ENCODE results near the gene SETD2. TPM values are rescaled to one million over a fixed set of nuclear protein-coding genes. Genes with fewer than 3 reads are reported as not detected.

SETD2 gene
- total RNA-seq, 2 donors from 2014 or later, result 59.0 to 61.5 TPM

DNA sequence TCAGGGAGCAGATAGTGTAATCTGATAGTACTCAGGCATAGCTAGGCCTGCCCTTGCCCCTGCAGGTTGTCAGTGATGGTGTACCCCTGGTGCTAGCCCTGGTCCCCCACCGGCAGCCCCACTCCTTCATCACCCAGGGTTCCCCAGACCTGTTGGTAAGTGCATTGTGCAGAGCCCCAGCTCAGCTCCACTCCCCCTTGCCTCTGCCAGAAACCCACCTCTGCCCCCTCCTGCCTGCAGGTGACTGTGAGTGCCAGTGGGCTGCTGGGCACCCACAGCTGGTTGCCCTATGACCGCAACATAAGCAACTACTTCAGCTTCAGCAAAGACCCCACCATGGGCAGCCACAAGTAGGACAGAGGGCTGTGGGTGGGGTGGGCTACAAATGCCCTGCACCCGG lies 156.9 kb downstream of the SETD2 start:
- Mint-ChIP-seq H3K4me3 (no peak overlapping the region), H3K9me3 (no peaks in the 10 kb centered on the region), H3K36me3 (ENCODE audit: low read depth) (peaks cover 37% of the 10 kb centered on the region), H3K27ac (no peak overlapping the region), H3K27me3 (ENCODE audit: insufficient read depth) (no peaks in the 10 kb centered on the region), H3K4me1 (peaks cover 4% of the 10 kb centered on the region)
- TF ChIP-seq, protein P1, sequence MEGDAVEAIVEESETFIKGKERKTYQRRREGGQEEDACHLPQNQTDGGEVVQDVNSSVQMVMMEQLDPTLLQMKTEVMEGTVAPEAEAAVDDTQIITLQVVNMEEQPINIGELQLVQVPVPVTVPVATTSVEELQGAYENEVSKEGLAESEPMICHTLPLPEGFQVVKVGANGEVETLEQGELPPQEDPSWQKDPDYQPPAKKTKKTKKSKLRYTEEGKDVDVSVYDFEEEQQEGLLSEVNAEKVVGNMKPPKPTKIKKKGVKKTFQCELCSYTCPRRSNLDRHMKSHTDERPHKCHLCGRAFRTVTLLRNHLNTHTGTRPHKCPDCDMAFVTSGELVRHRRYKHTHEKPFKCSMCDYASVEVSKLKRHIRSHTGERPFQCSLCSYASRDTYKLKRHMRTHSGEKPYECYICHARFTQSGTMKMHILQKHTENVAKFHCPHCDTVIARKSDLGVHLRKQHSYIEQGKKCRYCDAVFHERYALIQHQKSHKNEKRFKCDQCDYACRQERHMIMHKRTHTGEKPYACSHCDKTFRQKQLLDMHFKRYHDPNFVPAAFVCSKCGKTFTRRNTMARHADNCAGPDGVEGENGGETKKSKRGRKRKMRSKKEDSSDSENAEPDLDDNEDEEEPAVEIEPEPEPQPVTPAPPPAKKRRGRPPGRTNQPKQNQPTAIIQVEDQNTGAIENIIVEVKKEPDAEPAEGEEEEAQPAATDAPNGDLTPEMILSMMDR (conservative IDR thresholded peaks at IDR 0.05), result no peak
- Histone ChIP-seq H3K4me1 (ENCODE audit: control insufficient read depth, insufficient read depth, low read length) (no peaks in the 10 kb centered on the region), H3K9me3 (ENCODE audit: control insufficient read depth, low read length) (no peaks in the 10 kb centered on the region), H3K27me3 (ENCODE audit: control insufficient read depth, insufficient read depth, low read length, poor library complexity, severe bottlenecking) (no peaks in the 10 kb centered on the region), H3K27ac (ENCODE audit: low read depth, low read length) (no peak overlapping the region), H3K4me3 (ENCODE audit: low read length) (no peak overlapping the region), H3K36me3 (ENCODE audit: control insufficient read depth, insufficient read depth, low read length) (peaks cover 19% of the 10 kb centered on the region), H3K9ac (ENCODE audit: extremely low read depth, low read length, poor library complexity, severe bottlenecking) (no peak overlapping the region)
- no peak for DNase-seq
- 88 to 90% methylated on average over 2 to 3 of the region's 3 CpGs for WGBS, 2 experiments (ENCODE audit: insufficient coverage in 1 of 2, insufficient read length in 1 of 2)

DNA sequence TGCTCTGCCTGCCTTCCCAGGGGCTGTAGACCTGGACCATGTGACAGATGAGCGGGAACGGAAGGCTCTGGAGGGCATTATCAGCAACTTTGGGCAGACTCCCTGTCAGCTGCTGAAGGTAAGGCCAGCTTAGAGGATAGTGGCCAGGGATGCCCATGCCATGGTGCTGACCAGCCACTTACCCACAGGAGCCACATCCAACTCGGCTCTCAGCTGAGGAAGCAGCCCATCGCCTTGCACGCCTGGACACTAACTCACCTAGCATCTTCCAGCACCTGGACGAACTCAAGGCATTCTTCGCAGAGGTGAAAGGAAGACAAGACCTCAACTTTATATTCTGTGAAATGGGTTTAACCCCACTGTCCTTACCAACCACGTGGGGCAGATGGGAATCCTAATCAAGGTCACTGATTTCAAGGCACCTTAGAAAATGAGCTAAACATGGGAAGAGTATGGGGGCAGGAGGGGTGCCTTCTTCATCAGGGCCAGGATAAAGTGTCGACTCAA lies 157.7 kb downstream of the SETD2 start:
- Histone ChIP-seq H3K9ac (ENCODE audit: extremely low read depth, low read length, poor library complexity, severe bottlenecking) (no peak overlapping the region), H3K27me3 (ENCODE audit: control insufficient read depth, insufficient read depth, low read length, poor library complexity, severe bottlenecking) (no peaks in the 10 kb centered on the region), H3K4me1 (ENCODE audit: control insufficient read depth, insufficient read depth, low read length) (no peaks in the 10 kb centered on the region), H3K4me3 (ENCODE audit: low read length) (no peak overlapping the region), H3K27ac (ENCODE audit: low read depth, low read length) (no peak overlapping the region), H3K9me3 (ENCODE audit: control insufficient read depth, low read length) (no peaks in the 10 kb centered on the region), H3K36me3 (ENCODE audit: control insufficient read depth, insufficient read depth, low read length) (peaks cover 22% of the 10 kb centered on the region)
- TF ChIP-seq, protein P1 (conservative IDR thresholded peaks at IDR 0.05), result no peak
- Mint-ChIP-seq H3K27ac (peak overlapping the region; percentile 55), H3K9me3 (no peaks in the 10 kb centered on the region), H3K4me1 (peaks cover 4% of the 10 kb centered on the region), H3K4me3 (no peak overlapping the region), H3K36me3 (ENCODE audit: low read depth) (peaks cover 40% of the 10 kb centered on the region), H3K27me3 (ENCODE audit: insufficient read depth) (no peaks in the 10 kb centered on the region)
- 94 to 97% methylated on average over 8 to 9 of the region's 9 CpGs for WGBS, 2 experiments (ENCODE audit: insufficient coverage in 1 of 2, insufficient read length in 1 of 2)
- no peak for DNase-seq

- Histone ChIP-seq H3K4me1 (ENCODE audit: control insufficient read depth, insufficient read depth, low read length) (no peaks in the 10 kb centered on the region), H3K4me3 (ENCODE audit: low read length) (no peak overlapping the region), H3K27ac (ENCODE audit: low read depth, low read length) (no peak overlapping the region), H3K27me3 (ENCODE audit: control insufficient read depth, insufficient read depth, low read length, poor library complexity, severe bottlenecking) (no peaks in the 10 kb centered on the region), H3K36me3 (ENCODE audit: control insufficient read depth, insufficient read depth, low read length) (peaks cover 24% of the 10 kb centered on the region), H3K9me3 (ENCODE audit: control insufficient read depth, low read length) (no peaks in the 10 kb centered on the region), H3K9ac (ENCODE audit: extremely low read depth, low read length, poor library complexity, severe bottlenecking) (no peak overlapping the region)
- DNase-seq, result no peak
- Mint-ChIP-seq H3K27me3 (ENCODE audit: insufficient read depth) (no peaks in the 10 kb centered on the region), H3K4me3 (no peak overlapping the region), H3K27ac (peak overlapping the region; percentile 55), H3K36me3 (ENCODE audit: low read depth) (peaks cover 40% of the 10 kb centered on the region), H3K9me3 (no peaks in the 10 kb centered on the region), H3K4me1 (peaks cover 4% of the 10 kb centered on the region)
- WGBS, 2 experiments (ENCODE audit: insufficient coverage in 1 of 2, insufficient read length in 1 of 2), result 92 to 96% methylated on average over 20 to 32 of the region's 32 CpGs
- TF ChIP-seq, protein P1 (conservative IDR thresholded peaks at IDR 0.05), result no peak
These were observed 158.4 kb downstream of the SETD2 start for GRCh38 chr3:47005212-47006144.

Measured in endodermal cell (in vitro differentiated cells).